OCI-LY1 (cell line): ENCODE data around the gene OSBPL5.

Experiments
- H2AFZ ChIP-seq: fragments of 200-600 bp; sonication (generic), shearing (Covaris generic); 2 replicates; pipeline ENCODE4 v1.6.0; 2014; ENCODE audit warnings: antibody characterized with exemption, mild to moderate bottlenecking, low read length
- H3F3A ChIP-seq: fragments of 200-600 bp; sonication (generic), shearing (Covaris generic); 2 replicates; pipeline ENCODE4 v1.6.0; 2014; ENCODE audit warnings: mild to moderate bottlenecking, antibody characterized with exemption, low read length, moderate library complexity; ENCODE audit not compliant: insufficient read depth
- H3K27ac ChIP-seq: fragments of 200-600 bp; sonication (generic); 2 replicates; pipeline ENCODE4 v1.5.1; 2014; ENCODE audit warnings: low read length, mixed run types, mild to moderate bottlenecking, low read depth; ENCODE audit not compliant: poor library complexity, severe bottlenecking
- H3K27me3 ChIP-seq: fragments of 200-600 bp; sonication (generic); 2 replicates; pipeline ENCODE4 v1.6.0; 2014; ENCODE audit warnings: antibody characterized with exemption, mild to moderate bottlenecking, low read length, moderate library complexity; ENCODE audit not compliant: insufficient read depth
- H3K36me3 ChIP-seq: fragments of 200-600 bp; sonication (generic); 2 replicates; pipeline ENCODE4 v1.6.1; 2014; ENCODE audit warnings: mild to moderate bottlenecking, antibody characterized with exemption, low read length, moderate library complexity, mixed read lengths; ENCODE audit not compliant: insufficient read depth
- H3K4me1 ChIP-seq: fragments of 200-600 bp; sonication (generic); 2 replicates; pipeline ENCODE4 v1.5.1; 2014; ENCODE audit warnings: mild to moderate bottlenecking, low read length, moderate library complexity; ENCODE audit not compliant: insufficient read depth, severe bottlenecking
- H3K4me2 ChIP-seq: fragments of 200-600 bp; sonication (generic), shearing (Covaris generic); 2 replicates; pipeline ENCODE4 v1.6.1; 2014; ENCODE audit warnings: low read length
- H3K4me3 ChIP-seq: fragments of 200-600 bp; sonication (generic); 2 replicates; pipeline ENCODE4 v1.5.1; 2014; ENCODE audit warnings: low read length, low read depth, mild to moderate bottlenecking, mixed read lengths; ENCODE audit not compliant: poor library complexity, severe bottlenecking
- H3K79me2 ChIP-seq: fragments of 200-600 bp; shearing (Covaris generic); 2 replicates; pipeline ENCODE4 v1.6.1; 2016; ENCODE audit warnings: mixed run types, low read length, mixed read lengths; ENCODE audit not compliant: insufficient read depth
- H3K9ac ChIP-seq: fragments of 200-600 bp; sonication (generic), shearing (Covaris generic); 2 replicates; pipeline ENCODE4 v1.6.1; 2014; ENCODE audit warnings: mild to moderate bottlenecking, low read length, mixed read lengths
- H3K9me2 ChIP-seq: fragments of 200-600 bp; sonication (generic), shearing (Covaris generic); 2 replicates; pipeline ENCODE4 v1.6.1; 2014; ENCODE audit warnings: low read depth, mild to moderate bottlenecking, low read length, mixed read lengths
- H3K9me3 ChIP-seq: fragments of 200-600 bp; shearing (Covaris generic); 2 replicates; pipeline ENCODE4 v1.6.1; 2014; ENCODE audit warnings: low read length, mixed read lengths
- H4K20me1 ChIP-seq: fragments of 200-600 bp; sonication (generic), shearing (Covaris generic); 2 replicates; pipeline ENCODE4 v1.6.0; 2016; ENCODE audit warnings: mild to moderate bottlenecking, low read length; ENCODE audit not compliant: insufficient read depth
- CTCF ChIP-seq: fragments of 200-600 bp; sonication (generic), shearing (Covaris generic); IDR thresholded peaks from 2 replicates; pipeline ENCODE4 v1.5.1; 2017; ENCODE audit warnings: mild to moderate bottlenecking, antibody characterized with exemption, low read length, moderate library complexity, mixed read lengths
- EZH2 ChIP-seq: fragments of 200-600 bp; sonication (generic), shearing (Covaris generic); IDR thresholded peaks from 2 replicates; pipeline ENCODE4 v1.8.0; 2017; ENCODE audit warnings: borderline replicate concordance, mixed run types, mild to moderate bottlenecking, antibody characterized with exemption, low read length, moderate library complexity, mixed read lengths

The OSBPL5 gene

GRCh38 chr11:3199537-3200295, 34.6 kb upstream of the OSBPL5 start:
- Histone ChIP-seq H2AFZ (no peak overlapping the region), H3K27ac (no peak overlapping the region)

GRCh38 chr11:3198815-3199214, 33.7 kb upstream of the OSBPL5 start:
- Histone ChIP-seq H3K27ac (no peak overlapping the region), H3K9me2 (no peaks in the 10 kb centered on the region), H3K79me2 (no peaks in the 10 kb centered on the region), H3K4me2 (no peak overlapping the region), H3K4me3 (no peak overlapping the region), H3K9ac (no peak overlapping the region), H3F3A (no peaks in the 10 kb centered on the region), H3K9me3 (no peaks in the 10 kb centered on the region), H2AFZ (no peak overlapping the region), H4K20me1 (no peaks in the 10 kb centered on the region), H3K36me3 (no peaks in the 10 kb centered on the region), H3K4me1 (no peaks in the 10 kb centered on the region), H3K27me3 (no peaks in the 10 kb centered on the region)
- TF ChIP-seq EZH2 (no peak), CTCF (no peak)

More at GRCh38 chr11:3199537-3200295, 34.6 kb upstream of the OSBPL5 start:
- H3K79me2 ChIP-seq, result no peaks in the 10 kb centered on the region
- no peaks in the 10 kb centered on the region for H3K9me3 ChIP-seq
- H3K4me2 ChIP-seq, result no peak overlapping the region
- no peaks in the 10 kb centered on the region for H4K20me1 ChIP-seq
- no peaks in the 10 kb centered on the region for H3K9me2 ChIP-seq
- H3F3A ChIP-seq, result no peaks in the 10 kb centered on the region
- H3K9ac ChIP-seq, result no peak overlapping the region
- H3K4me1 ChIP-seq, result no peaks in the 10 kb centered on the region
- no peaks in the 10 kb centered on the region for H3K27me3 ChIP-seq
- H3K4me3 ChIP-seq, result no peak overlapping the region
- H3K36me3 ChIP-seq, result no peaks in the 10 kb centered on the region
- TF ChIP-seq CTCF (no peak), EZH2 (no peak)

- no peaks in the 10 kb centered on the region for H3K36me3 ChIP-seq
- H3K4me2 ChIP-seq, result no peak overlapping the region
- H3K4me1 ChIP-seq, result no peaks in the 10 kb centered on the region
- H3K9me3 ChIP-seq, result no peaks in the 10 kb centered on the region
- no peaks in the 10 kb centered on the region for H3K9me2 ChIP-seq
- H3K79me2 ChIP-seq, result no peaks in the 10 kb centered on the region
- no peaks in the 10 kb centered on the region for H4K20me1 ChIP-seq
- no peaks in the 10 kb centered on the region for H3K27me3 ChIP-seq
- H3F3A ChIP-seq, result no peaks in the 10 kb centered on the region
- H3K4me3 ChIP-seq, result no peak overlapping the region
- TF ChIP-seq CTCF (no peak), EZH2 (no peak)
- H2AFZ ChIP-seq, result no peak overlapping the region
- no peak overlapping the region for H3K9ac ChIP-seq
- no peak overlapping the region for H3K27ac ChIP-seq
Observed at GRCh38 chr11:3197878-3198528, 32.9 kb upstream of the OSBPL5 start.
